HG03571 (cell line): ENCODE results near the gene ZNF628.

Experiments
- ATAC-seq: cut with Tn5 transposase; IDR thresholded peaks from one replicate; pipeline ENCODE4 v1.9.1; 2021; ENCODE audit not compliant: unreplicated experiment

Gene ZNF628

DNA sequence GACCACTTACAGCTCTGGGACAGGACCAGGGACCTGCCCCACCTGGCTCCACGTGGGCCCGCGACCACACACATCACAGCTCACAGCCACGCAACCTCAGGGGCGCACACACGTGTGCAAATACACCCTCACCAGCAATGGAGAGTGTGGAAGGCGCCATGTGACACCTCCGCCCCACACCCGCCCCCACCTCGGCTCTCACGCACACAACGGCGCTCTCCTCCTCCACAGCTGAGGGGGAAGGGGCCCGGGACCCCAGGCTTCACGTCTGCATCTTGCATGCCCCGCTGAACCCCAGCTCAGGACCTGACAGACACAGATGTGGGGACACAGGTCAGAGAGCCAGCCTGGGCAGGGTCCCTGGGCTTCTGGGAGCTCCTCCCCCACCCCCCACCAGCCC is 26.9 kb upstream of the ZNF628 start:
- no peak for ATAC-seq

DNA sequence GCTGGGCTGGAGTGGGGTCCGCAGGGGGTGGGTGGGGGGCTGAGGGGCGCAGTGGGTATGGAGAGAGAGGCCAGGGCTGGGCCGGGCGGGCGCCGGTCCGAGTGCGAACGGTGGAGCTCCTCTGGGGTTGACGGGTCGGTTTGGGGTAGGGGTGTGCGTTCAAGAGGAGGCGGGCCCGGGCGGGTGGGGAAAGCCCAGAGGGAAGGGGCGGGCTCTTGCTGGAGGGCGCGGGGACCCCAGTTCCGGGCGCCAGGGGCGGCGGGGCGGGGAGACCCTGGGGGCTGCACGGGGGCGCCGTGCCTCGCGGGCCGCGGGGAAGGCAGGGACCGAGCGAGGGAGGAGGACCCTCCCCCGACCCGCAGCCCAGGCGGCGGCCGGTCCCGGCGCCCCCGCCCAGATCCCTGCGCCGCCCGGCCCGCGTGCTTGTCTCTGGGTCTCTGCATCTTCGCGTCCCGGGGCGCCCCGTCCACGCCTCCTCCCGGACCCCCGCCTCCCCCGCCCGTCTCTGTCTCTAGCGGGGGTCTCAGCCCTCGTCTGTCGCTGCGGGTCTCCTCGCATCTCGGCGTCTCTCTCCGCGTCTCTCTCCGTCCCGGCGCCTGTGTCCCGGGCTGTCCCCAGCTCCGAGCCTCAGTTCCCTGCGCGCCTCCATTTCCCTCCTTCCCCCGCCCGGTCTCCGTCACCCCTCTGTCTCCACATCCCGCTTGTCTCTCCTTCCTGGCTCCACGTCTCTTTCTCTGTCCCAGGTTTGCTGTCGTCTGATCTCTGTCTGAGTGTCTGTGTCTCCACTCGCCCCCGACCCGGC is 25.1 kb upstream of the ZNF628 start:
- ATAC-seq = no peak

DNA sequence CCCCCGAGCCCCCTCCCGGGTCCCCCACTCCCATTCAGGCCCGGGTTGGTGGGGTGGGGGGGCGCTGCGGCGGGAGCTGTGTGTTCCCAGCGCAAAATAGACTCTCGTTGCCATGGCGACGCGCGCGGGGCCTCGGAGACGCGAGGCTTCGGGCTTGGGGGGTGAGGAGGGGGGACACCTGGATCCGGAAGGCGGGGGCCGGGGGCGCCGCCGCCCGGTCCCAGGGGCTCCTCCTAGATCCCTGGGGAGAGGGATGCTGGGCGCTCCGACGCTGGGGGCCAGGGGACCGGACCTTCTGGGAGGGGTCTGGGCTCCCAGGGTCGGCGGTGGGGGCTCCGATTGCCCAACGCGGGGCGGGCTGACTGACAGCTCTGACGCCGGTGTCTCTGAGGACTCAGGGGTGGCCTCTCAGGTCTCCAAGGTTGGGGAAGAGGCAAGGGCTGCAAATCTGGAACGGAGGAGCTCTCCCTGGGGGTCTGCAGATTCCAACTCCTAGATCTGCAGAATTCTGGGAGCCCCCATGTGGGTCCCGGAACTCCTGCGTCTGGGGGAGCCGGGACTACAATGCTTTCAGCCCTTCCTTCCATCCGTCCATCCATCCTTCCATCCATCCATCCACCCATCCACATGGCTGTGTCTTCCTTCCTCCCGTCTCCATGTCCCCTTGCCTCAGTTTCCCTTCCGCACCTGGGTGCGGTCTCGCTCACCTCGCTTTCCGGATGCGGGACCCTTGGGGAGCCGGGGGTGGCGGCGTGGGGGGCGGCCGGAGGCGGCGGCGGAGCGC is 24.3 kb upstream of the ZNF628 start:
- no peak for ATAC-seq

DNA sequence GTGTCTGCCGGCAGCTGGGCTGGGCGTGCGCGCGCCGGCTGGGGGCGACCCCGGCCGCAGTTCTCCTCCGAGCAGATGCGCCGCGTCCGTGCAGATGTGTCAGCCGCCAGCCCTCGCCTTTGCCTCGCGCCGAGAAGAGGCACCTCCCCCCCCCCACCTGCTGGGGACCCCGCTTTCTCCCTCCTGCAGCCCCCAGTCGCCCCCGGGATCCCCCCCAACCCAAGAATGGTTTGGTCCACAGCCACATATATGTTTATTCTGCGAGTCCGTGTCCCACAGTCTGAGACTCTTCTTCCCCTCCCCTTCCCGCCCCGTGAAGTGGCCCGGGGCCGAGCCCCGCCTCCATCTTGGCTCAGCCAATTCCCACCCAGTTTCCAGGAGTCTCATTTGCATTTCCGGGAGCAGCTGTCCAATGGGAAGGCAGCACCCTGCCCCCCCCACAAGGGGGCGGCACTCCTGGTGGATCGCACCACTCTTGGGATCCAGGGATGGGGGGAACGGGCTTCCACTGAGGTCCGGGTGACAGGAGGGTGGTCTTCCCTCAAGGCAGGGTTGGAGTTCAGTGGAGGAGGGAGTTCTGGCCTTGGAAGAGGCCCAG is 23.6 kb upstream of the ZNF628 start:
- ATAC-seq = no peak

DNA sequence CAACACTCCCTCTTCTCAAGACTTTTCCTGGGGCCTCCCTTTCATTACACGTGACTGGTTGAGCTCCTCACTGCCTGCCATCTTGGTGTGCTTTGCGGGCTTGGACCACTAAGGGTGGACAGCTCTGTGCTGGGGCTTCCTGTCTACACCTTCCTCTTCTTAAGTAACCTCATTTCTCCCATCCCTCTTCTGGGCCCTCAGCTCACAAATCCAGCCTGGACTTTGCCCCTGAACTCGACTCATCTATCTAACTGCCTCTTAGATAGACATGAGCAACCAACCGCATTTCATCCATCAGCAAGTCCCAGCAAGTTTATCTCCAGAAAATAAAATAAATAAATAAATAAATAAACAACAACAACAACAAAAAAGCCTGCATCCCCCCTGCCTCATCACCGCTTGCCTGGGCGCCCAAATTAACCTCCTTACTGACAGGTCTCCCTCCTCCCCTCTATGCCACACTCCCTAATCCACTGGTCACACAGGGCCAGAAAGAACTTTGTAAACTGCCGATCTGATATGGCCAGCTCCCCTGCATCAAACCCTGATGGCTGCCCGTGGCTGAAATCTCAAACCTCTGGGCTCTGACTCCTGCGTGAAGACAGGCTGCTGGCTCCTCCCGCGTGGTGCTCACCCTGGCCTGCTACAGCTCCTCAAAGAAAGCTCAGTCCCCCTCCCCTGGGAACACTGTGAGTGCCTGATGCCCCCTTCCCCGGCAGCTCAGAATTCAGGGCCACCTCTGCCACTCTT is 22.7 kb upstream of the ZNF628 start:
- no peak for ATAC-seq

DNA sequence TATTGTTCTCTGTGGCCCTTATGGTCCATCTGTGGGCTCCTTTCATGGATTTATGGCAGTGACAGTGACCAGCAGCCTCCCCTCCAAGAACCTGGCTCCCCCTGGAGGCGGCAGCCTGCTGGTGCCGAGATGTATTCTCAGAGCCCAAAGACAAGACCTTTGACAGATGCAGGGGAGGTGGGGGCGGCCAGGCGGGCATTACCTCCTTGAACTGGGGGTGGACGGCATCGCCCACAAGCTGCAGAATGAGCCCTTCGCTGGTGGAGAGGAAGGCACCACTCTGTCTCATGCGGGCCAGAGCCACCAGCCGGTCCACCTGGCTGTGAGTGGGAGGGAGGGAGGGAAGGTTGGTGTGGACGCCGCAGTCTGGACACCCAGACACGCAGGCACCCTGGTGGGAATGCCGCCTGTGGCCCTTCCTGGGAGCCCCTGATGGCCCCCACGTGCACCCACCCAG is 21.6 kb upstream of the ZNF628 start:
- no peak for ATAC-seq

DNA sequence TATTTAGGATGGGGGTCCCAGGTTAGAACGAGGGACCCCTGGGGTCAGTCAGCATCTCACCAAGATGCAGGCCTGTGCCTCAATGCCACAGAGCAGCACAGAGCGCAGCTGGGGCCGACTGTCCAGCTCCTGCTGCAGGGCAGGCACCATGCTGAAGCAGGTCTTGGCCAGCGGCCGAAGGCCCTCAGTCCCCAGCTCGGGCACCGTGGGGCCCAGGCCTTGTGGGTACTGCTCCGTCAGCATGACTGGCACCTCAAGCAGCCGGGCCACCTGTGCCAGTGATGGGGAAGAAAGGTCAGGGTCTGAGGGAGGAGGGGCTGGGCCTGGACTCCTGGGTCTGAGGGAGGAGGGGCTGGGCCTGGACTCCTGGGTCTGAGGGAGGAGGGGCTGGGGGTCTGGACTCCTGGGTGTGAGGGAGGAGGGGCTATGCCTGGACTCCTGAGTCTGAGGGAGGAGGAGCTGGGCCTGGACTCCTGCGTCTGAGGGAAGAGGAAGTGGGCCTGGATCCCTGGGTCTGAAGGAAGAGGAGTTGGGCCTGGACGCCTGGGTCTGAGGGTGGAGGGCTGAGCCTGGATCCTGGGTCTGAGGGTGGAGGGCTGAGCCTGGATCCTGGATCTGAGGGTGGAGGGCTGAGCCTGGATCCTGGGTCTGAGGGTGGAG is 20.7 kb upstream of the ZNF628 start:
- ATAC-seq = no peak

DNA sequence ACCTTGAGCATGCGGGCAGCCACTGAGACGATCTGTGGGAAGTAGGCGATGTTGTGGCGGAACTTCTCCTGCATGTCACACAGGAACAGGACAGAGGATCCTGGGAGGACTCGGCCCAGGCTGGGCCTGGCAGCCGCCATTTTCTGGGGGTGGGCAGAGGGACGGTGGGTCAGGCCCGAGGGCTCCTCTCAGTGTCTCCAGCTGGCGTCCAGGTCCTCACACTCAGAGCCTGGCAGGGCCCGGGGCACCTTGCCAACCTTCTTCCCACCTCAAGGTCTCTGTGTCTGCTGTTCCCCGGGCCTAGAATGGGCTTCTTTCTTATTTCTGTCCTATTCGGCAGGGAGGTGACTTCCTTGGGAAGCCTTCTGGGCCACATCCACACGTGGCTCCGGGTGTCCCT is 20.1 kb upstream of the ZNF628 start:
- no peak for ATAC-seq

DNA sequence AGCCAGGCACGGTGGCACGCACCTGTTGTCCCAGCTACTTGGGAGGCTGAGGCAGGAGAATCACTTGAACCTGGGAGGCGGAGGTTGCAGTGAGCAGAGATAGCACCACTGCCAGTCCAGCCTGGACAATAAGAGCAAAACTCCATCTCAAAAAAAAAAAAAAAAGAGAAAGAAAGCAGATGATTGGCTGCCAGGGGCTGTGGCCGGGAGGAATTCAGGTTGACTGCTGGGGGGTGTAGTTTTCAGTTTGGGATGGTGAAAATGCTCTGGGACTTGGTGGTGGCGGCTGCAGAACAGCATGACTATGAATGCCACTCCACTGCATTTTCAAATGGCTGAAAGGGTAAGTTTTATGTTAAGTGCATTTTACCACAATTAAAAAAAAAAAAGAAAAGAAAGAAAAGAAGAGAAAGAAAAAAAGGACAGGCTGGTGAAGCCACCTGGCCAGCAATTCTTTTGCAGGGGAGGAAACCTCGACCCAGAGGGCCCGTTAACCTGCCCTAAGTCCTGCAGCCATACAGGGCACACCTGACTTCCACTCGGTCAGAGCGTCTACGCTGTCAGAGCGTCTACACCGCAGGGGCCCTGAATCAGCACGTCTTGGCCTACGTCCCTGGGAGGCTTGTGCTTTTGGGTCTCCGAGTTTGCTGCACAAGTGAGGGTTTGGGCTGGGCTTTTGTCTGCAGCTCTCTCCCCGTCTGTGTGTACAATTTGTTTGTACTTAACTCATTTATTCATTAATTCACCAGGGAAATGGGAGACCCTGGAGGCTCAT is 18.5 kb upstream of the ZNF628 start:
- no peak for ATAC-seq

DNA sequence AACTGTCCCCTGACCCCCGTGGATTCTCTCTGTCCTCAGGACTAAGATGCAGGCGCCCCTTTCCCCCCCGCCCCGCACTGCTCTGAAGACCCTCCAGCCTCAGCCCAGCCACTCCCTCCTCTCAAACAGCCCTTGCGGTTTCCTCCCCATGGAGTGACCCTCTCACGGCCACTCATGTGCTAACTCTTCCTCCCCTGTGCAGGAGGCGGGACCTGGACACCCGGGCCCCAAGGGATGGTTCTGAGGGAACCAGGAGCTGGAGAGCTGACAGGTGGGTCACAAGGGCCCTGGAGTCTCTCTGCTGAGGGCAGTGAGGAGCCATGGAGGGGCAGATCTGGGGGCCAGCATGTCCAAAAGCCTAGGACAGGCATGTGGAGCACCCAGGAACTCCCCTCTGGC is 16.9 kb upstream of the ZNF628 start:
- ATAC-seq = no peak

DNA sequence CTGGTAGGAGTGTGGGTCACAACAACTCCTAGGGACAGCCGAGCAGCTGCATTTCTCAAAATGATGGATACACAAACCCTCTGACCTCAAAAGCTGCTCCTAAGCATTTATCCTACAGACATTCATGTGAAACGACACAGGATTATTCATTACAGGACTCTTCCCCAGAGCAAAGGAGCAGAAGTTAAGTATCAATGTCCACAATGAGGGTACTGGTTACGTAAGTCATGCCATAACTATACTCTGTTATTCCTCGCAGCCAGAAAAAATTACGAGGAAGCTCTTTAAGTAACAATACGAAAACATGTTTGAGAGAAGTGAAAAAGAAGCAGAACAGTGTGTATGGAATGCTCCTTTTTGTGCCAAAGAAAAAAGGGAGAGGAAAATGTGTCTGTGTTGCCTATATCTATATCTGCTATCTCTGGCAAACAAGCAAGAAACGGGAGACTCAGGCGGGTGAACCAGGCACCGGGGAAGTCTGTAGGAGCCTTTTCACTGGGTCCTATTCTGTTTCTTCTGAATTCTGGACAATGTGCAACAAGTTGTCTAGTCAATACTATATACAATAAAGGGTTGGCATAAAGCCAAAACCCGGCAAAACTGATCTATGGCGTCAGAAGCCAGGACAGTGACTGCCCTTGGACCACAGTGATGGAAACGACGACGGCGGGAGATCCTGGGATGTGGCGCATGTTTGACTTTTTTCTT is 16.3 kb upstream of the ZNF628 start:
- ATAC-seq = no peak

DNA sequence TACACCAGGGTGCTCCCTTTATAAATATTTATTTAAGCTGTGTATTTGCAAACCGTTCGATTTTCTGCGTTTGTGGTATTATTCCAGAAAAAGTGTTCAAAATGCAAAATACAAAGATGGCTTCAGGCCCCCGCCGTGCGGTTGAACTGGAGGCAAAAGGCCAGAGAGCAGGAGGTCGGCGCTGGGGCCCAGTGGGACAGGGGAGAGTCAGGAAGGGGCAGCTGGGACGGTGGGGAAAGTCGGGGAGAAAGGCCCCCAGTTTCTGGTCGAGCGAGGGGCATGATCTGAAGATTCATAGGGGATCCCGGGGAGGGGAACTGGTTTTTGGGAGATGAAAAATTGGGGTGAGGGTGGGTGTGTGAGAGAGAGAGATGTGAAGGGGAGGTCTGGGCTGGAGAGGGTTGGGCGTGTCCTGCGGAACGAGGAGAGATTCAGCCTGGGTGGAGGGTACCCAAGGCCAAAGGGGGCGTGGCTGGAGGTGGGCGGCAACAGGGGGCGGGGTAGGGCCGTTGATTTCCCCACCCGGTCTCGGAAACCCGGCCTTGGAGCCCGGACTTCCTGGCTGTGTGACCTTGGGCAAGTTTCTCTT is 15.7 kb upstream of the ZNF628 start:
- ATAC-seq = no peak

DNA sequence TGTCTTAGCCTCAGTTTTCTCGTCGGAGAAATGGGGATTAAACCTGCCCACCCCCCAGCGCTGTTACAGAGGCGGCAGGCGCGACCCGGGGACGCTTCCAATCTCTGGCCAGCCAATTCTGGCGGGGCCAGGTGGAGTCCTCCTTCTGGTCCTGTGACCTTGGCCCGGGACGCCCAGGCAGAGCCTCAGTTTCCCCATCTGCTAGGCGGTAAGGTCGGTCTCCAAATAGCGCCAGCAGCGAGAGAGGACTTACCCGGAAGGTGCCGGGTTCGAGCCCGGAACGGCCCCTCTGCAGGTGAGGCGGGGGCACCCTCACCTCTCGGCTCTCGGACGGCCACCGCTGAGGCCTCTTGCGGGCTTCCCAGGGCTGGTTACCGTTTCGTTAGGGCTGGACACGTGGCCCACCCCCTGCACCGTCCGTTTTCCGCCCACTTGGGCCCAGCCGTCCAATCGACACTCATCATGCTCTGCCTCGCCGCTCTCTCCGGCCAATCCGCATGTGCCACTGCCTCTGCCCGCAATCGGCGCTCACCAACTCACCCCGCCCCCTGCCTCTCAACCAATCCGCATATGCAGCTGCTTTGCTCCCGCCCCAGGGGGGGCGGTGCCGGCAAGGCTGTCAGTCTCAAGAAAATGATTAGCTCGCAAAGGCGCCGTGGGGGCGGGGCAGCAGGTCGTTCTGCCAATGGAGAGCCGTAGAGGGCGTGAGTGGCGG is 15.0 kb upstream of the ZNF628 start, which contains the start of gene ISOC2:
Gene ISOC2 (minus strand): TSS at position 384 of the 715 bp plus-strand sequence. CDS start 5,156 bp downstream, outside the sequence.
- ATAC-seq = peak; percentile 92

DNA sequence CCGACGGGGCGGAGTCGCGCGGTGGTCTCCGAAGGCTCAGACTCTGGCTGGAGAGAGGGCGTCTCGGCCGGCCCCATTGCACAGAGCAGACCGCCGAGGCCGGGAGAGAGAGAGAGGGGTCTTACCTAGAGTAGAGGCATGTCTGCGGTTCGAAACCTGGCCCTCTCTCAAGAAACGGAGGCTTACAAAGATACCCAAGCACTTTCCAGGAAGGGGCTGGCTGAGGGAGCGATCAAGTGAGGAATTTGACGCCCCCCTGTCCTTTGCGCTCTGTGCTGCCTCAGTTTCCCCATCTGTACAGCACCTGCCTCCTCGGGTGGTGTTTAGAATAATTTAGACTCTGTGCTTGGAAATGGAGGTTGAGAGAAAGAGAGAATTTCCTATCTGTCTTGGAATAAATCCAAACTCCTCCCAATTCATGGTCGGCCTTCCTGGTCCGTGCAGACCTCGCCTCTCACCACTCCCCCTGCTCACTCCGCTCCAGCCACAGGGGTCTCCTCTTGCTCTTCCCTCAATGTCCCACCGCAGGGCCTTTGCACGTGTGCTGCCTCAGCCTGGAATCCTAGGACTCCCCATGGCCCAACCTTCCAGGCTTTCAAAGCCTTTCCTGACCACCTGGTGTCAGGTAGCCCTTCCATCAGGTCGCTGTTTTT is 14.3 kb upstream of the ZNF628 start:
- no peak for ATAC-seq

DNA sequence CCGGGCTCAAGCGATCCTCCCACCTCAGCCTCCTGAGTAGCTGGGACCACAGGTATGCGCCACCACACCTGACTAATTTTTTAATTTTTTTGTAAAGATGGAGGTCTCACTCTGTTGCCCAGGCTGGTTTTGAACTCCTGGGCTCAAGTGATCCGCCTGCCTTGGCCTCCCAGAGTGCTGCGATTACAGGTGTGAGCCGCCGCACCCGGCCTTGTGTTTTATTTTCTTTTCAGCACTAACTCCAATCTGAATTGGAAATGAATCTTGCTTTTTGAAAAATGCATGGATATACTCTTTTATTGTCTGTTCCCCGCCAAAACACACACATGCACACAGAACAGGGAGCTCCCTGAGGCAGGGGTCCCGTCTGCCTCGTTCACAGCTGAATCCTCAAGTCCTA is 13.7 kb upstream of the ZNF628 start:
- no peak for ATAC-seq

DNA sequence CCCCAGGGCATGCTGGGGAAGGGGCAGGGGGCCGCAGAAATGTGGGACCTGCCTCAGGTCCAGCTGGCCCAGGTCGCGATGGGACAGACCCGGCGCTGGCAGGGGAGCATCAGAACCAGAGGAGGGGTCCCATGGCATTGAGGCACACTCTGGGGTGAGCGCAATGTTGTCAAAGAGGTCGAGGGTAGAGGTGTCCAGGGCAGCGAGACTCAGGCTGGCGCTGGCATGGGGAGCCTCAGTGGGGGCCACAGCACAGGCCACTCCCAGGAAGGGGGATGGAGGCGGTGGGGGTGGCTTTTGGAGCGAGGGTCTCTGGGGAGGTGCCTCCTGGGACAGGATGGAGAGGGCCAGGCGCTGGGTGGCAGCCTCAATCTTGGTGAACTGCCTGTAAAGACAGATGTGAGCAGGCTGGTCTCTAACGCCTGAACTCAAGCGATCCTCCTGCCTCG is 12.8 kb upstream of the ZNF628 start:
- no peak for ATAC-seq

DNA sequence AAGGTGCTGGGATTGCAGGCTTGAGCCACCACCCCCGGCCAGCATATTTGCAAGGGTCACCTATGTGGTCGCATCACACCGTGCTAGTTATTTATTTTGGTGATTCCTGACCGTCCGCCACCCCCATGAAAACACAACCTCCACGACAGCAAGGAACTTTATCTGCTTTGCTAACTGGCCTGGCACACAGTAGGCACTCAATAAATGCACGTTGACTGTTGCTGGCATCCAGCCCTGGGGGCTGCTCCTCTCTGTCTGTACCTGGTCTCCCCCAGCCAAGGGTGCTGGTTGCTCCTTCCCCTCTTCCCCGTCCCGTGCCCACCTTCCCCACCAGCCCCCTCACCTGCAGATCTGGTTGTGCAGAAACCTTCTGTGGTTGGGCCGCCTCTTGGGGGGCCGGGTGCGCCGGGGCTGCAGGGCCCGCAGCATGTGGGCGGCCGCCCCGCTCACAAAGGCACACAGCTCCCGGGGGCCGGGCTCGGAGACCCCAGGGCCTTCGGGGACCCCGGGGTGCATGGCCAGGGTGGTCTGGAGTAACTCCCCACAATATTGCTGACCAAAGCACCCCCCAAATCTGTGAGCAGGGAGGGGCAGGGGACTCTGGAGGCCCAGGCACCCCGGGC is 12.3 kb upstream of the ZNF628 start:
- ATAC-seq = no peak
